Activated T-helper 1 cell treated with Interleukin-2 at 50 U/mL for 16 hours (primary cell): ENCODE data around the gene C22orf23.

ENCODE experiments used
- DNase-seq: peaks from one replicate; pipeline ENCODE4 v3.0.0-alpha.2; 2020; ENCODE audit warnings: low read depth

Gene C22orf23

DNA sequence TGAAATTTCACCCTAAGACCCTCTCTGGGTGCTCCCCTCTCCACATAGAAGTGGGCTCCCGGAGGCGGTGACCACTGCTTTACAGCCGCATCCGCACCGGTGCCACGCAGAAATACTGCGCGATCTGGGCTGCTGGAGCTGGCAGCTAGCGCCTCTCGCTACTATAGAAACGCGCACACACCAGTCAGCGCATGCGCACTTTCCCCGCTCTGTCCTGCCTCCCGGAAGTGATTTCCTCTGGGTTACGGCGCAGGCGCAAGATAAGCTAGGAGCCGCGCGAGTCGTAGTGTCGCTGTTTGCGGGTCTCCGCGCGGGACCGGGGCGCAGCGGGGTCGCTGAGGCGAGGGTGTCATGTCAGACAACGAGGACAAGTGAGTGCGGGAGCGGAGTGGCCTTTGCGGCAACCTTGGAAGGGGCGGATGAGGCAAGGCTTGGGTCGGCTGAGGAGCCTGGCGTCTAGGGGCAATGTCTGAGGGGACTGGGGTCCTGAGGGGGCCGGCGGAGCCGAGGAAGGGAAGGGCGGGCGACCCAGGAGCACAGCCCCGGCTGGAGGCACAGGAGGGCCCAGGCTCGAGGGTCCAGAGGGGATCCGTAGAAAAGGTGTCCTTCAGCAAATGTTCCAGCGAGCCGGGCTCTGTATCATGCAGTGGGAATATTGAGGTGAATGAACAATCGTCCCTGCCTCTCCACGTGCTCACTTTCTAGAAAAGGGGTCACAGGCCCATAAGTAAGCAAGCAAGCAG is at the start of gene C22orf23, which contains the start of gene POLR2F:
C22orf23 (minus strand) TSS at position 165 of the 743 bp plus-strand sequence. CDS start 452 bp downstream, outside the sequence.
POLR2F (plus strand) TSS at position 263 of the 743 bp plus-strand sequence; CDS start at position 352, 89 bp downstream.
- peak; percentile 92 for DNase-seq

DNA sequence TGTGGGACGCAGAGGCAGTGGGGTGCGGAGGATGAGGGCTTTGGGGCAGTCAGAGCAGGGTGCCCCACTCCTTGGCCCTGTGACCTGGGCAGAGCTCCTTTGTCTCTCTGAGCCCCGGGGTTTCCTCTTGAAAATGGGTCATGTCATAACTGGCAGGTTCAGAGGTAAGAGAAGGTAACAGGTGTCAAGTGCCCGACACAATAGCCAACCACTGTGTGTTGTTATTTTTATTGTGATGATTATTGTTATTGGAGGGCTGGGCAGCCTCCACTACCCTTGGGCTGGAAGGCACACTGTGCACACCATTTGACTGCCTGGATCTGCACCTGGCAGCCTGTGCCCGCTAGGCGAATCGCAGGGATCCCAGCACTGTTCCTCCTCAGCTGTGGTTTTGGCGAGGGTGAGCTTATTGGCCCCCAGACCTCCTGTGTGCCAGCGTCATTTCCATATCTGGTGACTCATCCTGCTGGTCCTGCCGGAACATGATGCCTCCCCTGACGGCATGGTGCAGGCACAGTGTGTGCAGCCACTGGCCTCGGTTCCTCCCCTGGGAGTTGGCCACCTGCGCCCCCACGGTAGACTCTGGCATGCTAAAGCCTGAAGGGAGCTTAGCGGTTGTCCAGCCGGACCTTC is 46.4 kb upstream of the C22orf23 start:
- DNase-seq = no peak

GRCh38 chr22:37999236-37999635 is 45.8 kb upstream of the C22orf23 start:
- no peak for DNase-seq

GRCh38 chr22:37998543-37998942 is 45.1 kb upstream of the C22orf23 start:
- DNase-seq = no peak

DNA sequence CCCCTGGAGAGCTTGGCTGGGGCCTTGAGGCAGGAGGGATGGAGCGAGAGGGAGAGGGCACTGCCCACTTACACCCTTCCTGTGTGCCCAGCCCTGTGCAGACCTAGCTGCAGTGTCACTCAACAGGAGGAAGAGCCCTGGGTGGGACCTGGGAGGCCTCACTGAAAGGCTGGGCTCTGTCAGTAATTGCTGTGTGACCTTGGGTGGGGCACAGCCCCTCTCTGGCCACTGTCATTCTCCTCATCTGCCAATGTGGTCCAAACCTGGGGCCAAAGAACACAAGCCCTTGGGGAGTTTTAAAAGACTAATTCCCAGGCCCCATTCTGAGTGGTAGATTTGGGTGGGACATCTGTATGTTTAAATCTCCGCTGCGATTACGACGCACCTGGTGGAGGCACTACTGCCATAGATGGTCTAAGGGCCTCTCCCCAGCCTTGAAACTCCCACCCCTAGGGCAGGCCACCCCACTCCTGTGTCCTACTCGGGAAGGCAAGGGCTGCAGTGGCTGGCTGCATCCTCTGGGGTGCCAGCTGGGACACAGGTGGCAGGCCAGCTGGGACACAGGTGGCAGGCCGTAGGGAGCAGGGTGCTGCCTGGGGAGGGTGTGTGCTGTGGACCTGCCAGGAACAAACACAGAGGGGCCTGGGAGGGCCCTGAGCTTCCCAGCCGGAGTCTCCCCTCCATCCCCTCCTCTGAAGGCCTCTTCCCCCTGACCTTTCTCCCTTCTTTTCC is 43.3 kb upstream of the C22orf23 start:
- no peak for DNase-seq

- DNase-seq = no peak
Observed at GRCh38 chr22:37996079-37996478, 42.7 kb upstream of the C22orf23 start.

- DNase-seq = no peak
Observed at GRCh38 chr22:37995460-37995859, 42.1 kb upstream of the C22orf23 start.

- DNase-seq = no peak
Observed at GRCh38 chr22:37994982-37995381, 41.6 kb upstream of the C22orf23 start.

- DNase-seq = no peak
Observed at GRCh38 chr22:37994049-37994448, 40.6 kb upstream of the C22orf23 start.

GRCh38 chr22:37991731-37992442 is 38.5 kb upstream of the C22orf23 start:
- no peak for DNase-seq

- no peak for DNase-seq
Observed at GRCh38 chr22:37990862-37991261, 37.5 kb upstream of the C22orf23 start.

DNA sequence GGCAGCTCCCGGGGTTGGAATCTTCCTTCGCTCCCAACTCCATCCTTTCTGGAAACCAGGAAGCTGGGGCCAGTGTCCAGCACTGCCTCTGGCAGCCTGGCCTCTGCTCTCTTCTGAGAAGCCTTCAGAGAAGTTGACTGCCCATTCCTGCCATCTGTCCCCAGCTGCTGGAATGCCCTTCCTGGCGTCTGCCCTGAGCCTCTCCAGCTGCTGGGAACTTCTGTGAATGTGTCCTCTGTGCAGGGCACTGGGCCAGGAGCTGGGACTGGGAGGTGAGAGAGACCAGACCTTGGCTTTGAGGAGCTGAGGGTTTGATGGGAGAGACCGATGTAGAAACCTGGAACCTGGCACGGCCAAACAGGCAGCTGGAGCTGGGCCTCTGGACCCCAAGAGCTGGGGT is 36.9 kb upstream of the C22orf23 start:
- no peak for DNase-seq

GRCh38 chr22:37989146-37990045 is 36.0 kb upstream of the C22orf23 start:
- no peak for DNase-seq

GRCh38 chr22:37986371-37986770 is 33.0 kb upstream of the C22orf23 start:
- DNase-seq = no peak

DNA sequence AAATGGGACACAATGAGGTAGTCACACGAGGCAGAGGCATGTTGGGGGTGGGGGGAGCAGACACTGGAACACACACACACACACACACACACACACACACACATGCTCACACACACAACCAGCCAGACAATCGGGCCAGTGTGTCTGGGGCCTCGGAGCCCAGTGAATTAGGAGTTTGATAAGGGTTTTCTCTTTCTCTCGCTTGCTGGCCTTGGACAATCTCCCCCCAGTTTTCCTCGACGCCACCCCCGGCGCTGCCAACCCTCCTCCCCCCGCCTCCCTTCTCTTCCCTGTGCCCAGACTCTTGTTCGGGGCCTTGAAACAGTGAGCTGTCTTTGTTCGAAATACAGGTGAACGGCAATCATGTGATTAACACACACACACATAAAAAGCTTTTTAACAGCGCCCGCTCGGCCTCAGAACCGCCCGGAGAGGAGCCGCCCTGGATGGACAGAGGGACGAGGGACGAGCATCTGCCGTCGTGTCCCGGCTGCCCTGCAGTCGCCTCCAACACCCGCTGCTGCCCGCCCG is 32.4 kb upstream of the C22orf23 start:
- DNase-seq = no peak

GRCh38 chr22:37985050-37985585 is 31.7 kb upstream of the C22orf23 start:
- DNase-seq = no peak

DNA sequence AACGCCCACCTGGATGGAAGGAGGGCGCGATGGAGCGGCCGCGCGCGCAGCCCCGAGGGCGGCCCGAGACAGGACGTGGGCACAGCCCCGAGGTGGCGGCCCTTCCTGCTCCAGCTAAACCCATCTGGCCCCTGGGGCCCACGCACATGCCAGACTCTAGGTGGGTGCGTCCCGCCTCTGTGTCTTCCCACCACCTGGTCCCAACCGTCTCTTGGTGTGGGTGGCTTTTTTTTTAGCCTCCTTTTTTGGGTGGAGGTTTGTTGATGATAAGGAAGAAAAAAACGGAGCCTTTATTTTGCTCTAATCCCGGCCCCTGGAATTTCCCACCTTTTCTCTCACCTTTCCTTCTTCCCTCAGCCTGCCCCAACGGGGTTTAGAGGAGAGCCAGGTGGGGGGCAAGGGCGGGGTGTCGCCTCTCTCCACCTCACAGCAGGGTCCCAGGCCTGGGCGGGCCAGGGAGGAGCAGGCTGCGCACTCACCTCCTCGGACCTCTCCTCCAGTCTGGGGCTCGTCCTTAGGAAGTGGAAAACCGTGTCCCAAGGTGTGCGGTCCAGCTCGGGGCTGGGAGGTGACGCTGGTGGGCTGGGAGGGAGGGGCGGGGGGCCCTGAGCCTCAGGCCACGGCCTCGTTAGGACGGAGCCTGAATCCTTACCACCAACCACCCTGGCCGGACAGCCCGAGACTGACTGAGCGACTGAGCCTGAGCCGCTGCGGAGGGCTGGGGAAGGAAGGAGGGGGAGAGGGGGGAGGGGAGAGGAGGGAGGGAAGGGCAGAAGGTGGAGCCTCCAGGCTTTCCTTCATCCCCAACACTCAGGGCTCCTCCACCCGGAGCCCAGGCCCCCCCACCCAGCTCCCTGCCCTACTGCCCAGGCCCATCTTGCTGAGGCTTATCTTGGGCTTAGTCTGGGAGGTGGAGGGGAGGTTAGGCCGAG is 30.7 kb upstream of the C22orf23 start, which contains the start of gene SOX10:
SOX10 (minus strand) TSS at position 696 of the 932 bp plus-strand sequence. CDS start 771 bp downstream, outside the sequence.
- DNase-seq = no peak

DNA sequence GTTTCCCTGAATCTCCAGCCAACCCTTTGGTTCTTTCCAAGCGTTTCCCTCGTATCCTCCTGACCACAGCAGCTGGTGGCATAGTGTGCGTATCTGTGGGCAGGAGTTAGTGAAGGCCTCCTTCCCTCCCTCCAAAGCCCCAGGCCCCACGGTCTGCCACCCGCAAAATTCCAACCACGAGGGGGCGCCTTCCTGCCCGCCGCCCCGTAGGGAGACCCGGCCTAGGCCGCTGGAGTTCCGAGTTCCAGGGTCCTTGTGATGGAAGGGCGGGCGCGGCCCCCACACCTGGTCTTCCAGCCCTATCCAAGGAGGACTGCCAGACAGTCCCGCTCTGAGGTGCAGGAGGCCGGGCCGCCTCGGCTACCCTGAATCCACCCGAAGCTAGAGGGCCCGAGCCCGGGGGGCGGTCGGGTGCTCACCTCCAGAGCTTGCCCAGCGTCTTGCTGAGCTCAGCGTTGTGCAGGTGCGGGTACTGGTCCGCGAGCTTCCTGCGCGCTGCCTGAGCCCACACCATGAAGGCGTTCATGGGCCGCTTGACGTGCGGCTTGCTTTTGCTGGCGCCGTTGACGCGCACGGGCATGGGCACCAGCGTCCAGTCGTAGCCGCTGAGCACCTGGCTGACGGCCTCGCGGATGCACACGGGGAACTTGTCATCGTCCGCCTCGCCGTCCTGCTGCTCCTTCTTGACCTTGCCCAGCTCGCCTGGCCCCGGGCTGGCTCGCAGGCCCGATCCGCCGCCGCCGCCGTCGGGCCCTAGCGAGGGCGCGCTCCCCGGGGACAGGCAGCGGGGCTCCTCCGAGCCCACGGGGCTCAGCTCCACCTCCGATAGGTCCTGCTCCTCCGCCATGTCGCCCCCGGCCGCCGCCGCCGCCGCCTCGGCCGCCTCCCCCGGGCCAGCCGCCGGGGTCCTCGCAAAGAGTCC is 29.8 kb upstream of the C22orf23 start:
- DNase-seq = no peak
